Upper lobe of left lung (tissue), 4 donors: ENCODE results near the gene PCSK5.

Experiments used
- CTCF ChIP-seq, 6 experiments: fragments of 450-650 bp in 4 of 6; fragments of 200-600 bp in 2 of 6; sonication (generic) in 2 of 6; IDR thresholded peaks; one replicate each; pipeline ENCODE4 v1.5.1; 2016 to 2019; ENCODE audit warnings: antibody characterized with exemption in 6 of 6
- EP300 ChIP-seq, 4 donors: sonication (generic); formaldehyde crosslinking; IDR thresholded peaks; one replicate each; pipeline ENCODE4 v1.5.1; 2017; ENCODE audit warnings: antibody characterized with exemption in 4 of 4, control low read depth in 2 of 4

GRCh38 chr9:76115982-76116646 is 225.6 kb downstream of the PCSK5 start:
- no peak for TF ChIP-seq CTCF (IDR thresholded peaks at IDR 0.05)
- TF ChIP-seq EP300 (IDR thresholded peaks at IDR 0.05) = no peak
